NCI-H526 treated with DMSO at 0.1 percent for 48 hours (cell line): ENCODE data around the gene LOC101059915.
"Not testable (repeated sequence)": the region's sequence is repeated elsewhere in the genome, so short reads cannot be mapped to it uniquely, and the experiment has no call there.

Experiments used
- DNase-seq: peaks from one replicate; lab custom pipeline; 2025; lab: John Stamatoyannopoulos, UW

The LOC101059915 gene

DNA sequence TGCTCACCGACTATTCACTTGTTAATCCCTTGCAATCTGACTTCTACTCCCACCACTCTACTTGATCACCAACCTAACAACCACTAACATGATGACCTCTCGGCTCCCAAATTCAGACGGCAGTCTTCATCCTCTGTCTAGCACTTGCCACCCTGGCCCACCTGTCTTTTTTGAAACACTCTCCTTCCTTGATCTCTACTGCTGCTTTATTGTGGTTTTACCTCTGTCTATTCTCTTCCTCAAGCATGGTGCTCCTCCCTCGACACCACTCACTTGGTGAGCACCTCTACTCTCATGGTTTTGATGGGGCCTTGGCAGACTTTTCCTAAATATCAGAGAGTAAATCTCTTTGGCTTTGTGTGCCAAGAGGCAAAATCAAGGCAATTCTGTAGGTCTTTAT is 27.3 kb upstream of the LOC101059915 start:
- no peak for DNase-seq

GRCh38 chrX:71644406-71644805 is 22.9 kb upstream of the LOC101059915 start:
- not testable (repeated sequence) for DNase-seq

DNA sequence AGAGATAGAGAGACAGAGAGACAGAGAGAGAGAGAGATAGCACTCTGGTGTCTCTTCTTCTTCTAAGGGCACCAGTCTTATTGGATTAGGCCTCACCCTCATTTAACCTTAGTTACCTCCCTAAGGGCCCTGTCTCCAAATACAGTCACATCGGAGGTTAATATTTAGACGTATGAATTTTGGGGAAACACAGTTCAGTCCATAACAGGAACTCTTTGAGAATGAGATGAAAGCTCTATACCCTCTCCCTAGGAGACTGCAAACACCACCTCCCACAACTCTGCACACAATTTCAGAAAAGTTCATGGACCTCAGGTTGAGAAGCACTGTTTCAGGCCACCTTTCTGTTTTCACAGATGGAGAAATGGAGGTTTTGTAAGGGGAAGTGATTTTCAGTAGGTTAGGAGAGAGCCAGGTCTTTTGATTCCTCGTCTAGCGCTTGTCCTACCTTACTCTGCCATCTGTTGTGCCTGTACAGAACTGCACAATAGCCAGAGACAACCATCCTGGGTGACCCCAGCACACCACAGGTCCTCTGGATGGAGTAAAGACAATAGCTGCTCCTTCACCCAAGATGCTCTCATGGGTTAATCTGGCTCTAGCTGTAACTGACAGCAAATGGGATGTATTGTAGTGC is 16.9 kb upstream of the LOC101059915 start:
- DNase-seq, result no peak

DNA sequence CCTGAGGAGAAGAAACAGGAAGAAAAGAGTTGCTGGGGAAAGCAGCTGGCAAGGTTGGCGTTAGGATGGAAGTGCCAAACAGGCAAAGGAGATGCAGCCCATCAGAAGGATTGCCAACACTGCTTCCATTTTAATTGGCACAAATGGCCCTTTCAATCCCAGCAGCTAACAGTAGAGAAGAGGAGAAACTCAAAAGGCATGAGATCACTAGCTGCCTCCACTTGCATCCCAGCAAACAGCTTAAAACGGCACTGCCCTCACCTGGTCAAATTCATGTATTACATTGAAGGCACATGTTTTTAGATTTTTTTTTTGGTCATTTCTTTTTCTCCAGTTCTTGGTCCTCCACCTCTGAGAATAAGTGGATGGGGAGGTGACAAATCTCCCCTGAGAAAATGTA is 14.9 kb upstream of the LOC101059915 start:
- peak; percentile 2 for DNase-seq

DNA sequence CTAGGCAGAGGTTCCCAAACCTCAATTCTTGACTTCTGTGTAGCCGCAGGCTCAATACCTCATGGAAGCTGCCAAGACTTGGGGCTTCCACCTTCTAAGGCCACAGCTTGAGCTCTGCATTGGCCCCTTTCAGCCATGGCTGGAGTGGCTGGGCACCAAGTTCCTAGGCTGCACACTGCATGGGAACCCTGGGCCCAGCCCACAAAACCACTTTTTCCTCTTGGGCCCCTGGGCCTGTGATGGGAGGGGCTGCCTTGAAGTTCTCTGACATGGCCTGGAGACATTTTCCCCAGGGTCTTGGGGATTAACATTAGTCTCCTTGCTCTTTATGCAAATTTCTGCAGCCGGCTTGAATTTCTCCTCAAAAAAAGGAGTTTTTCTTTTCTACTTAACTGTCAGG is 14.0 kb upstream of the LOC101059915 start:
- DNase-seq, result no peak

- no peak for DNase-seq
Measured at GRCh38 chrX:71657267-71657666, 10.1 kb upstream of the LOC101059915 start.

DNA sequence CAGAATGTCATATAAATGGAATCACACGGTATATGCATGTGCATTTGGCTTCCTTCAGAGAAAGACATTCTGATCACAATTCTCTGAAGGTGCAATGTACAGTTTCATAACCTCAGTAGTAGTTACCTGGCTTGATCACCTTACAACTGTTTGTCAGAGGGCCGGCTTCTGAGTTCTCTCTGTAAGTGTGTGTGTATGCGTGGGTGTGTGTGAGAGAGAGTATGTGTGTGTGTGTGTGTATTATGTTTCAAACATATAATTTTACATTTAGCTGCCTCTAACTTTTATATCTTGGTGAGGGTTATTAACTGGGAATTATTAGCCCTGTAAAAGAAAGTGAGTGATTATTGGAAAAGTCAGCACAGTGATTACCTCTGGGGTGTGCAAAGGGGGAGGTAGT is 8.0 kb upstream of the LOC101059915 start:
- no peak for DNase-seq

DNA sequence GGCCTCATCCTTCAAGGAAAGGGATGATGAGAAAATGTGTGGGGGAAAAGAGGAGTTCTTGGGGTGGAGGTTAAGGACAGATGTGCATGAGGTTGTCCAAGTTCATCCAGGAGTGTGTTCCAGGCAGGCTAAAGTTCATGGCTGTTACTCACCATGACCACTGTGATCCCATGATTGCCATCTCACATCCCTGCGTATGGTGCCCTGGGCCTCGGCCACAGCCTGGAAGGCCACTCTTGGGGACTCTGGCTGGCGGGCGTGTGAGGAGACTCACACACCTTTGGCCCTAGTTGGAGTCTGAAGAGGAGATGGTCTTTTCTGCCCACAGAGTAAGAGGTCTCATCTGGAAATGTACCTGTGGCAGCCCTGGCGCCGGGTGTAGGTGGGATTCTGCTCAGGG is 7.4 kb upstream of the LOC101059915 start:
- DNase-seq, result no peak

GRCh38 chrX:71660562-71661416 is 6.6 kb upstream of the LOC101059915 start:
- no peak for DNase-seq

GRCh38 chrX:71661919-71662318 is 5.4 kb upstream of the LOC101059915 start:
- DNase-seq, result no peak

GRCh38 chrX:71662654-71663053 is 4.7 kb upstream of the LOC101059915 start:
- not testable (repeated sequence) for DNase-seq

GRCh38 chrX:71663238-71663637 is 4.1 kb upstream of the LOC101059915 start:
- DNase-seq, result not testable (repeated sequence)

DNA sequence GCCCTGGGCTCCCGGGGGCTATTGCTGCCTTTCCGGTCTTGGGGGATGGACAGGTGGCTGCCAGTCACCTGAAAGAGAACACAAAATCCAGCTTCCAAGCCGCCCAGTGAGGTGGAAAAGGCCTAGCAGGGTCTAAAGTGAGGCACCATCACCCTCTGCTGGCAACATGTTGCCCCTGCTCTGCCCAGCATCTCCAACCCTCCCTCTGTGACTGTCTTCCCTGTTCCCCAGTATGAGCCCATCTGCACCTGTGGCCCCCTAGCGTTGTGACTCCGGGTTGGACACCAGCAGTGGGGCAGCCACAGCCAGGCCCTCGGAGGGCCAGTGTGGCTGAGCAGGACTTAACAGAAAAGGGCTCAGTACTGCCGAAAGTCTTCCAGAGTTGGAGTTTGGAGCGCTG is 3.1 kb upstream of the LOC101059915 start:
- DNase-seq, result peak; percentile 24

DNA sequence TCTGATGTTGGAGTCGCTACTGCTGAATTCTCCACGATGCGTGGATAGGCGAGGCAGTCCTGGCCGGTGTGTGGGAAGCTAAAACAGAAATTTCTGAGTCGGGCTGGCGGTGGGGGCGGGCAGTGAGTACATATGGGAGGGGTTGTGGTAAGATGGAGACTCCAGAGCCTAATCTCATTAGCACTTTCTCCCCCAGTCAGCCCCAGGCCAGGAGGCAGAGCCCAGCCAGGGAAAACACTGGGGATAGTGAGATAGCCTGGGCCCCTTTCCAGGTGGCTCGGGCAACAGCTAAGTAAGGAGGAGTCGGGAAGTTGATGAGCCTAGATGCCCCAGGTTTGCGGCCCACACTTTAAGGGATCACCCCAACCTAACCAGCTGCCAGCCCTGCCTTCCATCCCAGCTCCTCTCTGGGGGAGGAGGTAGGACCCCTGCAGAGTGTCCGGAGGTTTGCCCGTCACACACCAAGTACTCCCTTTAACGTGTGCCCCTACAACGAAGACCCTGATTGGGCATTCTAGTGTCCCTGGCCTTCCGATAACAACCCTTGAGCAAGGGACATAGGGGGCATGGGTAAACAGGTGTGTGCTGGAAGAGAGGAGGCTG is 2.4 kb upstream of the LOC101059915 start:
- DNase-seq, result no peak

DNA sequence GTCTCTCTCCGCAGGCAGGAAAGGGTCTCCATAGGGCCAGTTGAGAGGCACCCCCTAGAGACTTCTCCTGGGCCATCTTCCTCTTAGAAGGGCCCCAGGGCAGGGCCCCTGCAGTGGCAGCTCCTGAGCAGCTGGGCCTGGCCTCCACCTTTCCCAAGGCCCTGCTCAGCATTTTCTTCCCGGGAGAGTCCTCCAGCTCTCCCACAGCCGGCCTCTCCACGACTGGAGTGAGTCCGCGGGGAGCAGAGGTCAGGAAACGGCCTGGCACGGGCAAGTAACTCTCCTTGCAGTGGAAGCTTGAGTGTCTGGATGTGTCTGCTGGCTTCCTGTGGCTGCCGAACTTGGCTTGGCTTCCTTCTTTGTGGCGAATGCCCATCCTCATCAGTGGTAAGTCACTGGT is 1.6 kb upstream of the LOC101059915 start:
- no peak for DNase-seq

- no peak for DNase-seq
Measured at GRCh38 chrX:71666240-71667223, 814 bp upstream of the LOC101059915 start.

- no peak for DNase-seq
Measured at GRCh38 chrX:71668248-71668595, 876 bp downstream of the LOC101059915 start.

GRCh38 chrX:71669492-71669891 is 2.1 kb downstream of the LOC101059915 start:
- DNase-seq, result no peak

- not testable (repeated sequence) for DNase-seq
Measured at GRCh38 chrX:71669947-71670346, 2.6 kb downstream of the LOC101059915 start.

- DNase-seq, result no peak
Measured at GRCh38 chrX:71671043-71671780, 3.9 kb downstream of the LOC101059915 start.

GRCh38 chrX:71671938-71672337 is 4.6 kb downstream of the LOC101059915 start:
- DNase-seq, result no peak
